Vagina (tissue), 2 donors: ENCODE data around the gene PYM1. TPM values are rescaled to one million over a fixed set of nuclear protein-coding genes. Genes with fewer than 3 reads are reported as not detected.

Experiments used
- DNase-seq, 2 donors: peaks; one replicate each; pipeline ENCODE4 v3.0.0-alpha.2; 2017; ENCODE audit errors: extremely low spot score in 2 of 2
- H3K27ac ChIP-seq: fragments of 200-600 bp; sonication (generic); one replicate; pipeline ENCODE4 v1.5.1; 2019
- H3K27me3 ChIP-seq: fragments of 200-600 bp; sonication (generic); one replicate; pipeline ENCODE4 v1.5.1; 2019
- H3K36me3 ChIP-seq, 2 donors: fragments of 200-600 bp; sonication (generic); one replicate each; pipeline ENCODE4 v1.5.1; 2017 to 2019
- H3K4me1 ChIP-seq: fragments of 200-600 bp; sonication (generic); one replicate; pipeline ENCODE4 v1.5.1; 2019
- H3K4me3 ChIP-seq, 2 donors: fragments of 200-600 bp; sonication (generic); 1 replicate in 1 of 2; 2 replicates in 1 of 2; pipeline ENCODE4 v1.5.1; 2016 to 2019
- H3K9me3 ChIP-seq: fragments of 200-600 bp; sonication (generic); one replicate; pipeline ENCODE4 v1.5.1; 2019
- CTCF ChIP-seq, 3 experiments: fragments of 450-650 bp in 2 of 3; fragments of 200-600 bp in 1 of 3; sonication (generic) in 1 of 3; IDR thresholded peaks; one replicate each; pipeline ENCODE4 v1.5.1; 2017 to 2019; ENCODE audit warnings: antibody characterized with exemption in 3 of 3, mild to moderate bottlenecking in 2 of 3, moderate library complexity in 2 of 3
- POLR2A ChIP-seq, 2 donors: fragments of 450-650 bp; IDR thresholded peaks; one replicate each; pipeline ENCODE4 v1.6.1; 2017; ENCODE audit warnings: antibody characterized with exemption in 2 of 2, mild to moderate bottlenecking in 2 of 2, moderate library complexity in 2 of 2
- POLR2AphosphoS5 ChIP-seq, 2 donors: sonication (generic); formaldehyde crosslinking; IDR thresholded peaks; one replicate each; pipeline ENCODE4 v1.9.0; 2017; ENCODE audit warnings: antibody characterized with exemption in 2 of 2, mild to moderate bottlenecking in 2 of 2, low read depth in 1 of 2; ENCODE audit not compliant: insufficient read depth in 1 of 2
- intact Hi-C: fragments of 100-400 bp; cut with DNase I; formaldehyde crosslinking; loops from one replicate; pipeline ENCODE4 v1.15.1; 2023
- total RNA-seq: library from RNA; depleted of rRNA; stranded (reverse); fragments of >200 nt; gene quantifications from one replicate; pipeline ENCODE4 v1.2.3, GENCODE V29; 2016

PYM1 gene
- total RNA-seq, 1 donor from 2014 or later = 25.8 TPM

- no peaks in the 10 kb centered on the region for H3K36me3 ChIP-seq
- TF ChIP-seq POLR2AphosphoS5 (IDR thresholded peaks at IDR 0.05; ENCODE audit: insufficient read depth in 1 of 2, low read depth in 1 of 2) (peak in 1 of 2 donors; percentile 29), POLR2A (IDR thresholded peaks at IDR 0.05) (no peak), CTCF (IDR thresholded peaks at IDR 0.05) (peak in 2 of 3 experiments; percentile 36 to 51)
- H3K27ac ChIP-seq = peak within 1 kb of the TSS; percentile 94
- peaks cover 80% of the 10 kb centered on the region for H3K4me1 ChIP-seq
- no peak for DNase-seq
- no peaks in the 10 kb centered on the region for H3K9me3 ChIP-seq
- intact Hi-C loops = loop anchor here (5.0 kb wide), 2 partner anchors 104 to 204 kb away; partner anchors contain the start of genes CD63 and DNAJC14
- peak within 1 kb of the TSS; percentile 59 to 92 for H3K4me3 ChIP-seq
- H3K27me3 ChIP-seq = no peaks in the 10 kb centered on the region
Observed at GRCh38 chr12:55930771-55931316, 3.1 kb upstream of the PYM1 start, which contains the start of gene DGKA. Gene DGKA, plus strand, starts transcription at chr12:55931162. Its CDS starts 5,342 bp downstream, at chr12:55936504.

GRCh38 chr12:55929306-55929791 is 1.7 kb upstream of the PYM1 start:
- H3K4me3 ChIP-seq = no peak overlapping the region
- intact Hi-C loops = no loop called here
- peaks cover 71% of the 10 kb centered on the region for H3K4me1 ChIP-seq

DNA sequence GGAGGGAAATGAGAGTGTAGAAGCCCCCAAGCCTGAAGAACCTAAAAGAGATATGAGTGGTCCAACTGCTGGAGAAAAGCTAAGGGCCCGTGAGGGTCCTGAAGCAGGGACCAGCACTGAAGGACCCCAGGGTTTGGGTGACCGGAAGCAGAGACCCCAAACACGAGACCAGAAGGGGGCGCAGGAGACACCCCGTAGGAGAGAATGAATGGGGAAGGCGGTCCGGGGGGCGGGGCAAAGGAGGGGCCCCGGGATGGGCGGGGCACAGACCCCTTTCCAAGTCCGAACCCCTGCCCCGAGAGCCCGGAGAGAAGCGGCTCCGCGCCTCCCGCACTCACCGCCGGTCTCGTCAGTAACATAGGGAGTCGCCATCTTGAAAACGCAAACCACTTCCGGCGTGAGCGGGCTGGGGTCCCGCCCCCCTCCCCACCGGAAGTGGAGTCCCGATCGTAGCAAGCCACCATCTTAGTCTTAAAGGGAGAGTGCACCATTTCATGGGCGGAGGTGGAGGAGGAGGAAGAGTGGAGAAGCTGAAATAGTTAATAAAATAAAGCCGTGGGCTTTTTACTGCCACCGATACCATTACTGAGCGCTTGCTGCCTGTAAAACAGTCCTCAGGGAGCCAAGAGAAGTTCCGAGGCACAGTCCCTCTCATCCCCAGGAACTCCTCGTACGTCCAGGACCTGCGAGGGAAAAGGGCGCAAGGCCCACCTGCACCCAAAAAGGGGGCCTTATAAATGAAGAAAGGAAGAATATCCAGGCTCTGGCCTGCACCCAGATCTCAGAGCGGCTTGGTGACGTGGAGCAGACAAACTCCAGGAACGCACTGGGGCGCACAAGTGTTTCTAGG is 731 bp downstream of the PYM1 start:
- Histone ChIP-seq H3K4me3 (peak overlapping the region; percentile 69 to 87), H3K4me1 (peaks cover 48% of the 10 kb centered on the region), H3K27me3 (no peaks in the 10 kb centered on the region), H3K27ac (peak overlapping the region; percentile 94), H3K9me3 (no peaks in the 10 kb centered on the region), H3K36me3 (no peaks in the 10 kb centered on the region)
- peak in 1 of 2 donors; percentile 95 for DNase-seq
- intact Hi-C loops = no loop called here
- peak; percentile 43 to 96 (median 73) for TF ChIP-seq CTCF (IDR thresholded peaks at IDR 0.05)
- TF ChIP-seq POLR2AphosphoS5 (IDR thresholded peaks at IDR 0.05; ENCODE audit: insufficient read depth in 1 of 2, low read depth in 1 of 2) = peak; percentile 77 to 82
- TF ChIP-seq POLR2A (IDR thresholded peaks at IDR 0.05) = peak in 1 of 2 donors; percentile 40

More at GRCh38 chr12:55929306-55929791, 1.7 kb upstream of the PYM1 start:
- DNase-seq = no peak
- Histone ChIP-seq H3K27ac (peak overlapping the region; percentile 94), H3K9me3 (no peaks in the 10 kb centered on the region), H3K27me3 (no peaks in the 10 kb centered on the region), H3K36me3 (no peaks in the 10 kb centered on the region)
- no peak for TF ChIP-seq POLR2A (IDR thresholded peaks at IDR 0.05)
- TF ChIP-seq CTCF (IDR thresholded peaks at IDR 0.05) = no peak
- TF ChIP-seq POLR2AphosphoS5 (IDR thresholded peaks at IDR 0.05; ENCODE audit: insufficient read depth in 1 of 2, low read depth in 1 of 2) = no peak

- Histone ChIP-seq H3K4me1 (peaks cover 46% of the 10 kb centered on the region), H3K27me3 (no peaks in the 10 kb centered on the region), H3K4me3 (peak overlapping the region; percentile 69 to 87), H3K9me3 (no peaks in the 10 kb centered on the region), H3K36me3 (no peaks in the 10 kb centered on the region), H3K27ac (peak overlapping the region; percentile 94)
- no peak for TF ChIP-seq CTCF (IDR thresholded peaks at IDR 0.05)
- no peak for TF ChIP-seq POLR2AphosphoS5 (IDR thresholded peaks at IDR 0.05; ENCODE audit: insufficient read depth in 1 of 2, low read depth in 1 of 2)
- TF ChIP-seq POLR2A (IDR thresholded peaks at IDR 0.05) = no peak
- intact Hi-C loops = no loop called here
- DNase-seq = no peak
Observed at GRCh38 chr12:55925870-55926737, 1.6 kb downstream of the PYM1 start.
